SIG-M5 treated with dmso at 0.1 percent for 504 hours (cell line): ENCODE results near the gene TPPP3.

Source experiments
- DNase-seq: peaks from one replicate; lab custom pipeline; 2025; ENCODE audit not compliant: unreplicated experiment; lab: John Stamatoyannopoulos, UW

The TPPP3 gene

DNA sequence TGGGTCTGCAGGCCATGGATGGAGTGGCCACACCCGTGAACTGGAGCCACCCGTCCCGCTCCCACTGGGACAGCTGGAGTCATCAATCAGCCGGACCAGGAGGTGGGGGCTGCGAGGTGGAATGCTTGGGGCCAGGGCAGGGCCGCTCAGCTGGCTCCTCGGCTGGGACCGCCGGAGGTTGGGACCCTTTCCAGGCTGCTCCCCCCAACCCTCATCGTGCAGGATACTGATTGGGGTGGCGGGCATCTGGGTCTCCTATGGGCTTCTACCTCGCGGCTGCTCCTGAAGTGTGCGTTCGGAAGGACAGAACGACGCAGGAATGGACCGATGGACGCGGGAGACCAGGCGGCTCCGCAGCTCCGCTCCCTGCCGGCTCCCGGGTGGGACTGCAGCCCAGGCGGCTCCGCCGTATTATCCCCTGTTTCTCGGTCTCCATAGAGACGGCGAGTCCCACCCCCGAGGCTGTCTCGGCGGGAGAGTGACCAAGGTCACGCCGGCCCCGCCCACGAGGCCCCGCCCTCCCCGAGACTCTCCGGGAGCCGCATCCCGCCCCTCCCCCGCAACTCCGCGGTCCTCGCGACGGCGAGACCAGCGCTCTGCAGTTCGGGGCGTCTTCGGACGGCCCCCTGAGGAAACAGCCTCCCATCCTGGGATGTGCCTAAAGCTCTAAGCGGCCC is at the start of gene TPPP3:
Gene TPPP3 (minus strand): TSS at position 388 of the 677 bp plus-strand sequence. CDS start 2,387 bp downstream, outside the sequence.
- DNase-seq, result no peak

DNA sequence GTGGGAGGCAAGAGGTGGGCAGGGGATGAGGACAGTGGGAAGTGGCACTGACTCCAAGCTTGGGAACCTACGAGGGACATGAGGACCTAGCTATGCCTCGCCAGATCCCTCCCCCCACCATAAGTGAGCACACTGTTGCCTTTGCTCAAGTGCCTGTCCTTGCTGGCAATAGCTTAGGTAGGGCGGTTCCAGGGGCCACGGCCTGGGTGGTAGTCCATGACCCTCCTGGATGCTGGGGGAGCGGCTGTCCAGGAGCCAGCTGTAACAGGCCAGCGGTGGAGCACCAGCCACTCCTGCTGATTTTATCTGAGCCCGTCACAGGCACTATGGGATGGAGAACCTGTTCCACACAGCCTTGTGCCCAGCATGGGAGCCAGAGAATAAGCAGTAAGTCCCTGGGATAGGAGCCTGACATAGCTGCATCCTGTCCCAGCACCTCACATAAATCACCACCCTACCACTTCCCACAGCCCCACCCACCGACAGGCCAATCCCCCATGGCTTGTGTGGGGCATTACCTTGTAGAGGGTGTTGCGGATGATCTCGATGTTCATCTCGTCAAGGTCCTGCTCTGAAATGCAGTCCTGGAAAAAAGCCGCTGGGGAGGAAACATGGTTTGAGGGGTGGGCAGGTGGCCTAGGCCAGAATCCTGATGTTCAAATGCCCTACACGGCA is 49.4 kb upstream of the TPPP3 start:
- DNase-seq, result no peak

DNA sequence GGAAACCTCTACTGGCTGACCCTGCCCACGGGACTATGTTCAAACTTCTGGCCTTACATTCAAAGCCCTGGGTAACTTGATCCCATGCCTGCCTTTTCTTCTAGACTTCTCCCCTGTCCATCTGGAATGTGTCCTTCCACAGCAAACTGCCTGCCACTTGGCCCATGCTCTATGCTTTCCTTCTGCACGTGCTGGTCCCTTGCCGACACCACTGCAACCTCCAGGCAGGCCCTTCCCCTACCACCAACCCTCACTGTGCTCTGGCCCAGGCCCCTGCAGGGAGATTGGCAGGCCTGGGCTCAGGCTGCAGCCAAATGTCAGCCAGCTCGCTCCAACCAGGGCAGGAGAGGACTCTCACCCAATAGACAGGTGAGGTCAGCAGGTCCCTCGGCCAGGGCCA is 48.6 kb upstream of the TPPP3 start:
- DNase-seq, result no peak

DNA sequence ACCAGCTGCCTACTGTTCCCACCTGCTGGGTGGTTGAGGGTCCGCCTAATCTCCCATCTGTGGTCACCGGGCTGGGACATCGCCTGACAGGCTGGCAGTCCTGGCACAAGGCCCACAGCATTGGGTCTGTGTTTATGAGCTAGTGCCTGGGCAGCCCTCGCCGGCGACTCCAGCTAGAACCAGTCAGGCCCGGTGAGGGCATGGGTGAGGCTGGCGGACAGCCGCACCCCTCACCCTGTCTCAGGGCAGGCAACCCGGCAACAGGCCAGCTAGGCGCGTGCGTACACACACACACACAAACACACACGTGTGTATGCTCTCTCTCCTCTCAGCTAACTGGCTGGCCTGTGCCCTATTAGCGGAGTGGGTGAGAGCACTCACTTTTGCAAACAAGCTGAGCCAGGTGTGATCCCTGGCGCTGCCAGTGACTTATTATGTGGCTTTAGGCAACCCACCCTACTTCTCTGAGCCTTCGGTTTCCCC is 48.0 kb upstream of the TPPP3 start:
- no peak for DNase-seq

DNA sequence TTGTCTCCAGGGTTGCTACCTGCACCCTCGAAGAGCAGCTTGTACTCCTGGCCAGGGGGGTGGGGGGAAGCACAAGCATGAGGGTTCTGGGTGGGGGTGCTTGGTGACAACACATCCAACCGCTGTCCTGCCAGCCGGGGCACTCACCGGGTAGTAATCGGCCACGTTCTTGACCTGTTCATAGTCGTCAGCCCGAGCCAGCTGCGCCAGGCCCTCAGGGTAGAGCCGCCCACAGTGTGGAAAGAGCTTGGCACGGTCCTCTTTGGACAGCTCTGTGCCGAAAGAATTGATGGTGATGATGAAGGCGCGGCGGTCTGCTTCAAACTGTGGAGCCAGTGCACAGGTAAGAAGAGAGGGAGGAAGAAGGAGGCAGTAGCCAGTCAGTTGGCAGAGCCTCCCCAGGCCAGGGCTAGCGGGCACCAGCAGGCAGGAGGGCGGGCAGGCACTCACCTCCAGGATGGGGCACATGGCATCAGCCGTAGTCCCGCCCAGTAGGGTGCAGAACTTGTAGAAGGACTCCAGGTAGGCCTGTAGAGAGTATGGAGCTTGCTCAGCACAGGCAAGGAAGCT is 45.6 kb upstream of the TPPP3 start:
- no peak for DNase-seq

DNA sequence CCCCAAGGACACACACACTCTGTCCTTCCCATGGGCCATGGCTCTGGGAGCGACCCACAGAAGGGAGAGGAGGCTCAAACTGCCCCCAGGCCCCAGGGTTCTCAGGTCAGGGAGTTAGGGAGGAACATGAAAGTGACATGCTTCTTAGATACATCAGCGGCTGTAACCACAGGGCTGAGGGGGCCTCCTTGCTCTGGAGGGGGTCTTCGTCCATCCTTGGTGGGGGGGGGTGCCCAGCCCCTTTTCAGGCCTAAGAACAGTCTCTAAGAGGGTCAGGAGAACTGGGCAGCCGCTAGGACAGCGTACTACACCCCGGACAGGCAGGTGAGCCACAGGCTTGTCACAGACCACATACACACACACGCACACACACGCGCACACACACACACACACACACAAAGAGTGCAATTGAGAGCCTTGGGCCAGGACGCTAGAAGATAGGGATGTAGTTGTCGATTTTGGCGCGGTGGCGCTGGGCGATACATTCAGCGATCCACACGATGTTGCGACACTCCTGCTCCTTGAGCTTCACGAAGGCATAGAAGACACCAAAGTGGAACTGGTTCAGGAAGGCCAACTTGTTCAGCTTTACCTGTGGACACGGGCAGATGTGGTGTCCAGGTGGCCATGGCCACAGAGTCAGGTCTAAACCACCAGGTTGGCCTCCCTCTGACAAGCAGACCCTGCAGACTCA is 44.9 kb upstream of the TPPP3 start:
- DNase-seq, result no peak

DNA sequence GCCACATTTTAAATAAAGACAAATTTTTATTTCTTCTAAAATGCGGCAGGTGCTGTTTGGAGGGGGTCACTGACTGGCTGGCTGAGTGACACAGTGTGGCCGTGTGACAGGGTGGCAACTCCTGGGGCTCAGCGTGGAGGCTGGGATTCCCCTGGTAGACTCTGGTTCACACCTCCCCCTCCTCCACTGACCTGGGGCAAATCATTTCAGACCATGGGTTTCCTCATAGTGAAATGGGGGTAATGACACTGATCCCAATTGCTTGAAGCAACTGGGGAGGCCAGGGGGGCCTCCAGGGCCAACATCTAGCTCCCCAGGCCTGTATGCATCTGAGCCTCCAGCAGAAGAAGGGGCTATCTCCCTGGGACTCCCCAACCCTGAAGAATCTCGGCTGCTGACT is 44.2 kb upstream of the TPPP3 start:
- no peak for DNase-seq

DNA sequence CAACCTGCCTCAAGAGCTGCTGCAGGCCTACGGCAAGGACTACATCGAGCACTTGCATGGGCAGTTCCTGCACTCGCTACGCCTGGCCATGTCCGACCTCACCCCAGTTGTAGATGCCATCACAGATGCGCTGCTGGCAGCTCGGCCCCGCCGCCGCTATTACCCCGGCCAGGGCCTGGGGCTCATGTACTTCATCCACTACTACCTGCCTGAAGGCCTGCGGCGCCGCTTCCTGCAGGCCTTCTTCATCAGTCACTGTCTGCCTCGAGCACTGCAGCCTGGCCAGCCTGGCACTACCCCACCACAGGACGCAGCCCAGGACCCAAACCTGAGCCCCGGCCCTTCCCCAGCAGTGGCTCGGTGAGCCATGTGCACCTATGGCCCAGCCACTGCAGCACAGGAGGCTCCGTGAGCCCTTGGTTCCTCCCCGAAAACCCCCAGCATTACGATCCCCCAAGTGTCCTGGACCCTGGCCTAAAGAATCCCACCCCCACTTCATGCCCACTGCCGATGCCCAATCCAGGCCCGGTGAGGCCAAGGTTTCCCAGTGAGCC is 43.4 kb upstream of the TPPP3 start:
- no peak for DNase-seq

DNA sequence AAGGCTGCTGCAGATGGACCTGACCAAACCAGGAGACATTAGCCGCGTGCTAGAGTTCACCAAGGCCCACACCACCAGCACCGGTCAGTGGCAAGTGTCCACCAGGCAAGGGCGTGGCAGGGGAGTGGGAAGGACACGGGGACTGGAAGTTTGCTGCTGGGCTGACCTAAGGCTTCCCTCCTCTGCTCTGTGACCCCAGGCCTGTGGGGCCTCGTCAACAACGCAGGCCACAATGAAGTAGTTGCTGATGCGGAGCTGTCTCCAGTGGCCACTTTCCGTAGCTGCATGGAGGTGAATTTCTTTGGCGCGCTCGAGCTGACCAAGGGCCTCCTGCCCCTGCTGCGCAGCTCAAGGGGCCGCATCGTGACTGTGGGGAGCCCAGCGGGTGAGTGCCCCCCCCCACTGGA is 42.5 kb upstream of the TPPP3 start:
- no peak for DNase-seq

DNA sequence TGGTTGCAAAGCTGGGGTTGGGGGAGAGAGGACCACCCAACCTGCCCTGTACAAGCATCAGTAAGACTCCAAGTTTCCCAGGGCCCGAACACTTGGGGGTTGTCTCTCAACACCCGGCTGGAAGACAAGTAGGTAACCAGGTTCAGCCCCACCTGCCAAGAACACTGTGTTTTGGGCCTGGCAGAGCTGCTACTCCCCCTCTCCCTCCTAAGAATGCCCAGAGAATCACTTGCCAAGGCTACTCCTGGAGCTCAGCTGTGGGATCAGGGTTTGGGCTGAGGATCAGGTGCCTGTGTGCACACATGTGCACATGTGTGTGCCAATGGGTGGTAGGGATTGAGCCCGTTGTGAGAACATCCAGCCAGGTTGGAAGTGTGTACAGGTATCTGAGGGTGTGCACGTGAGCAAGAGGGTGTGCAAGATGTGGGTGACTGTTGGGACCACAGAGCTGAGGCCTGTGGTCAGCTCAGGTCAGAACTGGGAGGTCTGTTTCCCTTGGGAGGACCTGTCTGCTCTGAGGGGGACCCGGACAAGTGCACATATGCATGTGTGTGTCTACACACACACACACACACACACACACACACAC is 39.9 kb upstream of the TPPP3 start:
- DNase-seq, result no peak

DNA sequence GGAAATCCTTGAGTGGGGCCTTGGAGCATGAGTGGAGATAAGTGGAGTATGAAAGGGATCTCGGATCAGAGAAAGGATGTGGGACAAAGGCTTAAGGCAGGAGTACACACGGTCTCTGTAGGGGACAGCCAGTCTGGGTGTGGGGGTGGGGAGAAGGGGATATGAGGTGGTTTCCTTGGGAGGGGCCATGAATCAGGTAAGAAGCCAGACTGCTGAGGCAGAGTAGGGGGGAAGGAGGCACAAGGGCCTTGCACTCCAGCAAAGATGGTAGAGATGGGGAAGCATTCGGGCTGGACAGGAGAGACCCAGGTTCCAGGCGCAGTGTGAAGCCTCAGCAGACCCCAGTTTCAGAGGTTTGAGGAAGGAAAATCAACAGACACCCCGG is 39.2 kb upstream of the TPPP3 start:
- no peak for DNase-seq

DNA sequence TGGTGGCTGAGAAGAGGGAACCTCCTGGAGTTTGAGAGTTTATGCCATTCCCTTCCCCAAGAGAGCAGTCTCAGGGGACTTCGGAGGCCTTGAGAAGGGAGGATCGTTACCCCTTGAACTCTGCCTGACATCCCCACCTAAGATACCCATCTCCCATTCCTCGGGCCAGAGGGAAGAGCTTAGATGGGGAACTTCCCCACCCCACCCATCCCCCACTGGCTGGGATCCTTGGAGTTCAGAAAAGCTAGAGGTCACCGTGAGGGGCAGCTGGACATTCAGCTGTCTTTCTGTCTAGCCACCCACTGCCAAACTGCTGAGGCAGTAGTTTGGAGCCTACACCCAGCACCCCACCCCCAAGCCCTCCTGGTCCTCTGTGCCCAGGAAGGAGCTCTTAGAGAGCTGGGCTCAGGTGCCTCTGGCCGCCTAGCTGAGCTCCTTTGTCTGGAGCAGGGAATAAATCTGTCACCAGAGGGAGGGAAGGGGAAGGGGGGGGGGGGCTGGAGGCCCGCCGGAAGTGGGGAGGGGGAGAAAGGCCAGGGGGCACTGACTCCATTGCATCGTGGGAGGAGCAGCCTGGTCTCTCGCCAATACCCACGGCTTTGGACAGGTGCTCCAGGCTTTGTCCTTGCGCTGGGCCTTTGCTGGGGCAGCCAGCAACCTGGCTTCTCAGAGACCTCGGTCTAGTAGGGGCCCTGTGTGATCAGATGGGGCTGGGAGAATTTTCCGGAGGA is 38.6 kb upstream of the TPPP3 start:
- no peak for DNase-seq

DNA sequence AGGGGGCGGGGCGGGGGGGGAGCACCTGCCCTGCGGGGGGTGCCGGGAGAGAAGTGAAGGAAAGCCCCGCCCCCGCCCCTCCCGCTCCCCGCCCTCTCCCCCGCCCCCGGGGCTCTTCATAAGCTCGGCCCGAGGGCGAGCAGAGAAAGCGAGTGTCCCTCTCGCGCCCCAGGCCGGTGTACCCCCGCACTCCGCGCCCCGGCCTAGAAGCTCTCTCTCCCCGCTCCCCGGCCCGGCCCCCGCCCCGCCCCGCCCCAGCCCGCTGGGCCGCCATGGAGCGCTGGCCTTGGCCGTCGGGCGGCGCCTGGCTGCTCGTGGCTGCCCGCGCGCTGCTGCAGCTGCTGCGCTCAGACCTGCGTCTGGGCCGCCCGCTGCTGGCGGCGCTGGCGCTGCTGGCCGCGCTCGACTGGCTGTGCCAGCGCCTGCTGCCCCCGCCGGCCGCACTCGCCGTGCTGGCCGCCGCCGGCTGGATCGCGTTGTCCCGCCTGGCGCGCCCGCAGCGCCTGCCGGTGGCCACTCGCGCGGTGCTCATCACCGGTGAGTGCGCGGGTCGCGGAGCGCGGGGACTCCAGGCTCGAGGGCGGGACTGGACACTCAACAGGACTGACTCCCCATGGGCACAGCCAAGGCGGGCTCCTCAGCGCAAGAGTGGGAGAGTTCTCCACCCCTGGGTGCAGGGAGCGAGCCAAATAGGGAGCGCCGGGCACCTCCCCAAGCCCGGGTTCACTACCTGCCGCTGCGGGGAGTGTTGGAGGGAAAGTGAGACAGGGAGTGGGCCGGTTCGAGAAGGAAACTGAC is 37.9 kb upstream of the TPPP3 start, which contains the start of gene HSD11B2:
Gene HSD11B2 (plus strand): TSS at position 145 of the 798 bp plus-strand sequence. CDS start 128 bp downstream, at position 273.
- peak; percentile 31 for DNase-seq

DNA sequence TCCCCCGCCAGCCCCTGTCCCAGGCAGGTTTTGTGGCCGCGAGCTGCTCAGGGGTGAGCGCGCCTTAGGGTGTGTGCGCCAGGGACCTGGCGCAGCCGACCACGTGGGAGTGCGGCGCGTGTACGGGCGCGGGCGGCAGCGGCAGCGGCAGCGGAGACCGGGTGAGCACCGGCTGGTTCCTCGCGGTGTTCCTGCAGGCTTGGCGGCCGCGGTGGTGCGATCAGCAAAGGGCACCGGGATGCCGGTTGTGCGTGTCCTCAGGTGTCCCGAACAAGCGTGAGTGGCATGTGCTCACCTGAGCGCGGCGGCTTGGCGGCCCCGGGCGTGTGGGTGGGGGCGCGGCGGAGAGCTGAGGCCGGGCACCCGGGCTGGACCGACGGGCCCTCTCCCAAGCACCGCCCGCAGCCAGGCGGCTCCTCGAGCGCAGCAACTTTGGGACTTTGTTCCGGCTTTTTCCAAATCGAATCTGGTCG is 37.2 kb upstream of the TPPP3 start:
- DNase-seq, result no peak

DNA sequence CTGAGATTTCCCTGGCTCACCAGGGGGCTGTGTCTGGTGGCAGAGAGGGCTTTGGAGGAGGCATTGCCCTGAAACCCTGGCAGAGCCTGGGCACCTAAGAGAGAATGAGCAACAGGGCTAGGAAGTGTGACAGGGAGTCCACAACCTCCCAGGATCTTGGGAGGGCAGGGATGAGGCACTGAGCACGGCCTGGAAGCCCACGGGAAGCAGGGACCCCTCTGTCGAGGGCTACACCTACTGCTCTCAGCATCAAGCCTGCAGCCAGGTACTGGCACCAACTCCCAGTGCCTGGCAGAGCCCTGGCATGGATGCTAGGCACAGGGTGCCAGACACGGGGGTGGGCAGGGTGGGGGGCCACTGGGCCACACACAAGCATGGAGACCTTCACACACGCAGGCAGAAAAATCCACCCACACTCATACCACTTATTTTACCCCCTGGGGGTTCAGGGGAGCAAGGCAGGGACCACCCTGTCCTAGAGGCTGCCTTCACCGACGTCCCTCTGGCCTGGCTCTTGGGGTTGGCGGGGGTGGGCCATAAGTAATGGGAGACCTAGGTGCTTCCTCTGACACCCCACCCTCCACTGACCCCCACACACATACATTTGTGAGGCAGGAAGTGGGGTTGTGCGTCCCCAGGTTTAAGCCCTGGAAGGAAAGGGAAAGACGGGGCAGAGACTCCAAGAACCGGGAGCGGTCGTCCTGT is 36.7 kb upstream of the TPPP3 start:
- no peak for DNase-seq

DNA sequence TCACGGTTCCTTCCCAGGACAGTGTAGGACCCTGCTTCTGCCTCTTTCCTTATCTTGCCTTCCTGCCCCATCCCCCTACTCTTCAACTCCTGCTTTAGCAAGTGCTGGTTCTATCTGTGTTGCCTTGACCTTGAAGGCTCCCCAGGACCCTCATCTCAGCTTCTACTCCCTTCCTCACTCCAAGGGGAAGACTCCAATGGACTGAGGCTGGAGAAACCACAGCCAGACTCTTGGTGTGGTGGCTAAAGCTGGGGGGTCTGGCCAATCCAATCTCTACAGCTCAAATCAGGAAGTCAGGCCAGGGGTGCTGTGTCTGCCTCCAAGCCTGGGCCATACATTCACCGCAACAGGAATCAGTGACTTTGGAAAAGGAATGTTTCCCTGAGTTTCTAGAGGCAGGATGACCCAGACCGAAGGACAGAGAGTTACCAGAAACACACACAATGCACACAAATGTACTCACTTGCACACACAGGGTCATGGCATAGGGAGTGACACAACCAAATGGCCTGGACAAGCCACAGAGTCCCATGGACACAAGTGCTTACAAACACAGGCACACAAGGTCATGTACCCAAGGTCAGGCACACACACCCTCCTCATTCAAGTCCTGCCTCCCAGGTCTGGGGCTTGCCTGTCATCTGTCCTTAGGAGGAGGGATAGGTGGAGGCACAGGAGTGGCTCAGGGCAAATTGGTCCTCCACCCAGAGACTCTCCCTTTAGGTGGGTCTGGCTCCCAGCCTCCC is 35.9 kb upstream of the TPPP3 start:
- no peak for DNase-seq

DNA sequence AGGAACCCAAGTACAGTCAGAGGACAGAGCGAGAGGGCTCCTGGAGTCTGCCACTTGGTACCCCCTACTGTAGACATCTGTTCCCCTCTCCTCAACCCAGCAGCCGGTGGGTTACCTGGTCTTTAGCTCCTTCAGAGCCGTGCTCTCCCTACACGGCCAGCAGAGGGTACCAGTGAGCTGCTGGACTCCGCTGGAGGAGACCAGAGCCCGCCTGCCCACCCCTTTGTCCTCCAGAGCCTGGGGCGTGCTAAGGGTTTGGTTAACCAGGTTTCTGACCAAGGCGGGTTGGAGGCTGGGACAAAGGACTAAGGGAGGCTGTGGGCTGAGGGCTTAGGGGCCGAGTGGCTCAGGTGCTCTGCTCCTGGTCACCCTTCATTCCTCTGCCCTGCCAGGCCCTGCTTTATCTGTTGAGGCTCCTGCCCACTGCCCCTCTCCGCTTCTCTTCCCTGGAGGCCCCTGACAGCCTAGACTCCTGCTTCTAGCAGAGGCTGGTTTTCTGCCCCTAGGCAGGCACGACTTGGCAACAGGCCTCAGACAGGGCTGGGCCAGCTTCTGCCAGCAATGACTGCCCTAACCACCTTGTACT is 34.9 kb upstream of the TPPP3 start:
- peak; percentile 45 for DNase-seq

DNA sequence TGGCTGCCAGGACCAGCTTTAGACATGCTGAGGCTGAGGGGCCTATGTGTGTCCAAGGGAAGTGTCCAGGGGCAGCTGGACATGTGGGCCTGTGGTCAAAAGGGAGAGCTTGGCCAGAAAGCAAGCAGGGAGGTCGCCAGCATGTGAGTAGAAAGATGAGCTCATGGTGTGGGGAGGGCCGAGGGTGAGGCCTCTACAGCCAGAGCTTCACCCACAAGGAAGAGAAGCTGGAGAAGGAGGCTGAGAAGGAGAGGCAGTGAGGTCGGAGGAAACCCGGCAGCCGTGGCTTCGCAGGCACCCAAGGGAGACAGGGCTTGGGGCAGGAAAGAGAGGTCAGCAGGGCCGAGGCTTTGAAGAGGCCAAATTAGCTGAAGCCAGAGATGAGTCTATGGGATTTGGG is 33.7 kb upstream of the TPPP3 start:
- no peak for DNase-seq
